ENCODE measurements around the gene ZNF519.
A peak's percentile ranks its signal among the peaks of the same experiment; 100 is the strongest.
"Not testable (repeated sequence)": the region's sequence is repeated elsewhere in the genome, so short reads cannot be mapped to it uniquely, and the experiment has no call there.

ZNF519 gene

GRCh38 chr18:14147935-14148865, 16.0 kb upstream of the ZNF519 start:
- DNase-seq = not testable (repeated sequence)

GRCh38 chr18:14146771-14147170, 14.5 kb upstream of the ZNF519 start:
- DNase-seq = not testable (repeated sequence)

- DNase-seq = not testable (repeated sequence)
Observed at GRCh38 chr18:14145581-14146338, 13.5 kb upstream of the ZNF519 start.

GRCh38 chr18:14145021-14145420, 12.8 kb upstream of the ZNF519 start:
- not testable (repeated sequence) for DNase-seq

DNA sequence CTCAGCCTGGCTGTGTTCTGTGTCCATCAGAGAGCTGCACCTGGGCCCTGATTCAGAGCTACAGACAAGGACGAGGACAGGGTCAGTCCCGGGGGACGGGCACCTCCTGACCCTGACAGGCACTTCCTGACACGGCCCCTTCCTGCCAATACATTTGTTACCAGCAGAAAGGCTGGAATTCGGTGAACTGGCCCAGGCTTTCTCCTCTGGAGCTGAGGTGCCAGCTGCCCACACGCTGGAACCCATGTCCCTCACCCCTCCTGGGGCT, 12.3 kb upstream of the ZNF519 start:
- no peak for DNase-seq

DNA sequence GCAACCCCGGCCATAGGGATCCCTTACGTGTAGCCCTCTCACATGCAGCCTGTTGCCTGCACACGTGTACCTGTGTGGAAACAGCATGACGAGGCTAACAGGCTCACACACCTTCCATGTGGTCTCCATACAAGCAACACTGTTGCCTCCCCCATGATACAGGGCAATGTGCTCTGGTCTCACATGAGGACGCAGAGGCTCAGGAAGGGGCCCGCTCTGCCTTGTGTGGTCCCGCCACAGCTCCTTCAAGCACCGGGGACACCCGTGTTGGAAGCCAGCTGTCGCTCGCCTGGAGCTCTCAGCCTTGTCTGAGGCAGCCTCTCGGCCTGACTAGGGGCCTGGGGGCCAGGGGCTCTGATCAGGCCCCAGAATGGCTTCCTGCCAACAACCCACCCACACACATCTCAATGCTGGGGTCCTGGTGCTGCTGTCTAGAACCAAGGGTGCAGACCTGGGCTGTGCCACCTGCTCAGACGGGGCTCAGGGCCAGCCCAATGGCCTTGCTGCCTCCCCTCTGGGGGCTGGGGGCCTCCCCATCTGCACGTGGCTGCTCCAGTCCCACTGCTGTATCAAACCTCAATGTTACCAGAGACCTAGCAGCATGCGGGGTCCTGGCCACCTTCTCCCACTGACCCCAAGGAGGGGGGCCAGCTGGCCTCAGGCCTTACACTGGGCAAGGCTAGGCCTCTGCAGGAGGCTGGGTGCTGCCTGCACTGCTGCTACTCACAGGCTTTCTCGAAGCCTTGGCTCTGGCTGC, 11.8 kb upstream of the ZNF519 start:
- not testable (repeated sequence) for DNase-seq

GRCh38 chr18:14143396-14143795, 11.2 kb upstream of the ZNF519 start:
- DNase-seq = not testable (repeated sequence)

DNA sequence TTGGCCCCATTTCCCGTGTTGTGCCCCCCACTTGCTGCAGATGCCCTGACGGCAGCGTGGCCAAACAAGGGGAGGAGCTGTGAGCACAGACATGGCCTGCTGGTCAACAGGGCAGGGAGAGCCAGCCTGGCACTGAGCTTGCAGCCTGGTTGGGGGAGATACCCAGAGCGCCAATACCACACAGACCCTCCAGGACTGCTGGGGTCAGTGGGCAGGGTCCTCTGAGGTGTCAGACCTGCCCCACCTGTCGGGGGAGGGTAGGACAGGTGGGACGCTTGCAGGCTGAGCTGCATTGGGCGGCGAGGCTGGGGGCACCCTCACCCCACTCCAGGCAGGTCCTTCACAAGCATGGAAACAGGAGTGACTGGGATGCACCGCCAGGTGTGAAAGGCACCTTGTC, 9.9 kb upstream of the ZNF519 start:
- not testable (repeated sequence) for DNase-seq

DNA sequence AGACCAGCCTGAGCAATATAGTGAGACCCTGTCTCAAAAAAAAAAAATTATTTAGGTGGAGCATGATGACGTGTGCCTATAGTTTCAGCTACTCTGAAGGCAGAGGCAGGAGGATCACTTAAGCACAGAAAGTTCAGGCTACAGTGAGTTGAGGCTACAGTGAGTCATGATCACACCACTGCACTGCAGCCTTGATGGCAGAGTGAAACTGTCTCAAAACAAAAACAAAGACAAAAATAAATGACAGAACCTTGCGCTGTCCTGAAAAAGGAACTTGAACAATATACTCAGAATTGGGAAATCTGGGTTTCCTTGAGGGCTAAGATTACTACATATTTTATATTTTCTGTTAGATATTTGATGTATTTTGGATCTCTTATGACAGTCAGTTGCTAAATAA, 7.3 kb upstream of the ZNF519 start:
- DNase-seq = not testable (repeated sequence)

- not testable (repeated sequence) for DNase-seq
Observed at GRCh38 chr18:14137971-14138370, 5.7 kb upstream of the ZNF519 start.

DNA sequence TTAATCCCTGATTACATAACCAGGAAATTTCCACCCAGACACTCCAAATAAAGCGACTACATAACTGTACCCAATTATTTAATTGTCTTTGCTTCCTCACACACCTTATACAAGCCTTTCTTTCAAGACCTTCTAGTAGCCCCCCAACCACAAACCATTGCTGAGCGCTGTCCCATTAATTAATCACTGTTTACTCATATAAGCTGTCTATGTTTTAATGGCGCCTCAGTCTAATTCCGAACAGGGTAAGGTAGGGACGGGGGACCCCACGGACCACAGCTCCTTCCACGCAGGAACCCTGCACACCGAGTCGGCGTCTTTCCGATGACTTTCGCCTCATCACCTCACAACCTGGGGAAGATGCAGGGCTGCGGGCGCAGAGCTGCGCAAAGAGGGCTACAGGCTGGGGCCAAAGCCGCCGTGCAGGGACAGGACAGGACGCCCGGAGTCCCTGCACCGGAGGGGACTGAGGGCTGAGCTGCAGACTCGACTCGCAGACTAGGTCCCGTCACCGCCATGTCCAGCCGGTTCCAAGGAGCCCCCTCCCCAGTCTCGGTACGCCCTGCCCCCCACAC, 452 bp downstream of the ZNF519 start:
- DNase-seq = not testable (repeated sequence)

DNA sequence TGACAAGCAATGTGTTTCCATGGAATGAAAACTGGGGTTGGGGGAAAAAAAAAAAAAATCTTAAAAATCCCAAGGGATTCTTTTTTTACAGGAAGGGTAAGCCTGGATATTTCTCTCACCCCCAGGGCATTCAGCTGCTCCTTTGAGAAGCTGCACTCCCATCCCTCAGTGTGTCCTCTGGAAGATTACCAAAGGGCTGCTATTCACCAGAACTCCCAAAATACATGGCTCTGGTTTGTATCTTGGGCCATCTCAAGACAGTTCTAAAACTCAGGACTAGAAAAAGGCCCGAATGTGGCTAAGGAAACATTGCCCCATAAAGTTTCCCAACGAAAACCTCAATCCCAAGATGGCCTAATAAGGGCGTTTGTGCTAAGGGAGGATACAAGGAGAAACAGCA, 1.4 kb downstream of the ZNF519 start:
- peak in 1 of 14 donors; percentile 11 for DNase-seq

DNA sequence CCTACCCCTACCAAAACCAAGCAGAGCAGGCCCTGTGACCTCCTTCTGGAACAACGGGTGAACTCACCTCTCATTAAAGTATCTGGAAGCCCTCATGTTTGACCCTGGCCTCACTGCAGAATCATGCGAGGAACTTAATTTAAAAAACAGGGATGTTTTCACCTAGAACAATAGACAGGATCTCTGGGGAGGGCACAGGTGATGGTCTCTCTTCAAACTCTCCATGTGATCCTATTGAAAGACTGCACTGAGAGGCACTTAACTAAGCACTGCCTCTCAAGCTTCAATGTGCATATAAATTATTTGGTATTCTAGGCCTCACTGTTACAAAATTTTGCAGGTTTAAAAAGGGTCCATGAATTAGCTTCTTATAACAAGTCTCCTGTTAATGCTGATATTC, 7.5 kb downstream of the ZNF519 start:
- DNase-seq = no peak

- DNase-seq = no peak
Observed at GRCh38 chr18:14122097-14122496, 10.1 kb downstream of the ZNF519 start.

- DNase-seq = no peak
Observed at GRCh38 chr18:14120926-14121325, 11.3 kb downstream of the ZNF519 start.

- DNase-seq = no peak
Observed at GRCh38 chr18:14117606-14118005, 14.6 kb downstream of the ZNF519 start.

GRCh38 chr18:14106906-14107305, 25.3 kb downstream of the ZNF519 start:
- no peak for DNase-seq

GRCh38 chr18:14104906-14105748, 27.1 kb downstream of the ZNF519 start:
- no peak for DNase-seq

DNA sequence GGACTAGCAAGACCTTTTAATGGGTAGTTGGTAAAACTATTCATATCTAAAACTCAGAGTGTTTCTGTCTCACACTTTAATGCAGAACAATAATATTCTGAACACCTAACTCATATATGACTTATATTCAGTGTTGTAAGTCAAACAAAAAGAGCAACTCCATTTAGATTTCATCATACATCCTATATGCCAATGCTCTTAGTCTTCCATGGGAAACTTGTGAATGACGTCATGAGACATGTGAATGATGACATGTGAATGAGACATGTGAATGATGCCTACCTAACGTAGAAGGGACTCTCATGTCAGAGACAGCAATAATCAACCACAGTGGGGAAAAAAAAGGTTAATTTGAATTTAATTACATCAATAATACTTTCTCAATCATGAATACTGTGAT, 28.0 kb downstream of the ZNF519 start:
- DNase-seq = no peak

DNA sequence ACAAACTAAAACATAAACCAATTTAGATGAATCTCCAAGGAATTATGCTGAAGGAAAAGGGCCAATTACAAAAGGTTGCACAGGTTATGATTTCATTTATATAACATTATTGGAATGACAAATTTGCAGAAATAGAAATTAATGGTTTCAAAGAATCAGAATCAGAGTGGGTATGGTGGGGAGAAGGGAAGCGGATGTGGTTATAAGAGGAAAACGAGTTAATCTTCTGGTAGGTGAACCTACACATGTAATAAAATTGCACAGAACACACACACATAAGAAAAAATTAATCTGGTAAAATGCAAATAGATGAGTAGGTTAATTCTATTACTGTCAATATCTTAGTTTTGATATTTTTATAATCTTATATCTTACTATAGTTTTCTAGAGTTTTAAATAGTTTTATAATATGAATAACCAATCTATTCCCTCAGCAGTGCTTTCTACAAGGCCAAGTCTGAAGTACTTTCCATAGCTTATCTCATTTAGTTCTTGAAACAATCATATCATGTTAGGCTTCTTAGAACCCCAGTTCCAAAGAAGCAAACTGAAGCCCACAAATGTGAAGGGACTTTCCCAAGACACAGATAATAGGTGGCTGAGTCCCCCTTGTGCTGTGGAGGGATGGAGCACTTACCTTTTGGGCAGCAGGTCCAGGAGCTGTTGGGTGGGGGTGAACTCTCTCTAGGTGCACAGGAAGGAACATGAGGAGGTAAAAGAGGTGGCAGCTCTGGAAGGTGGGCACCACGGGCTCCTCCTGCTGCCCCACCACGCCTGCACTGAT, 31.5 kb downstream of the ZNF519 start:
- no peak for DNase-seq

DNA sequence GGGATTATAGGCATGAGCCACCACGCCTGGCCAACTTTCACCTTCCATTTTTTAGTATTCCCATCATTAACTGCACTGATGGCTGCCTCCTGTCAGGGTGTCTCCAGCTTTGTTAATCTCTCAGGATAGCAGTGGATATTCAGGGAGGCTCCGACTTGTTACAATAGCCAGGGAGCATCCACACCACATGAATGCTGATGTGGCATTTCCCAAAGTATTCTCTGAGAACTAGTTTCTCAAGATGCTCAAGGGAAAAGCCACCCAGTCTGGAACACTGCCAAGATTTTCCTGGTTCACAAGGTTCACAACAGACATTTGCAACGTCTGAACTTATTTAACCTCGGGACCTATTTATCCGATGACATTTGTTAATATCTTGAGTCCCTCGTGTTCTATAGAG, 33.8 kb downstream of the ZNF519 start:
- no peak for DNase-seq
